M059J (cell line): ENCODE results near the gene TNRC6A. TPM values are rescaled to one million over a fixed set of nuclear protein-coding genes. Genes with fewer than 3 reads are reported as not detected.
"Not testable (repeated sequence)": the region's sequence is repeated elsewhere in the genome, so short reads cannot be mapped to it uniquely, and the experiment has no call there.

Source experiments
- DNase-seq: peaks from one replicate; pipeline ENCODE4 v3.0.0-alpha.2; 2012; ENCODE audit warnings: low read depth
- total RNA-seq: library from RNA; depleted of rRNA; stranded (reverse); fragments of >200 nt; shearing (Covaris generic); gene quantifications from 2 replicates; pipeline ENCODE4 v1.2.3, GENCODE V29; 2014

TNRC6A gene
- total RNA-seq, 1 experiment from 2014 or later, result 21.5 TPM

GRCh38 chr16:24845726-24846547 is 116.5 kb downstream of the TNRC6A start, which contains the start of gene SLC5A11:
Gene SLC5A11, plus strand, starts transcription at chr16:24845963. Its CDS starts 12,681 bp downstream, at chr16:24858644.
- no peak for DNase-seq

GRCh38 chr16:24846548-24847357 is 117.3 kb downstream of the TNRC6A start:
- DNase-seq, result no peak

GRCh38 chr16:24847358-24847664 is 117.9 kb downstream of the TNRC6A start:
- no peak for DNase-seq

GRCh38 chr16:24848065-24848464 is 118.6 kb downstream of the TNRC6A start:
- peak; percentile 89 for DNase-seq

GRCh38 chr16:24849641-24850040 is 120.2 kb downstream of the TNRC6A start:
- no peak for DNase-seq

GRCh38 chr16:24850289-24850938 is 121.0 kb downstream of the TNRC6A start:
- DNase-seq, result peak; percentile 88

GRCh38 chr16:24851700-24852099 is 122.2 kb downstream of the TNRC6A start:
- peak; percentile 88 for DNase-seq

GRCh38 chr16:24852281-24852721 is 122.8 kb downstream of the TNRC6A start:
- peak; percentile 85 for DNase-seq

GRCh38 chr16:24853169-24853824 is 123.8 kb downstream of the TNRC6A start:
- no peak for DNase-seq

- peak; percentile 92 for DNase-seq
These were observed 124.4 kb downstream of the TNRC6A start for GRCh38 chr16:24853830-24854229.

- DNase-seq, result no peak
These were observed 125.2 kb downstream of the TNRC6A start for GRCh38 chr16:24854607-24855171.

GRCh38 chr16:24855678-24856077 is 126.2 kb downstream of the TNRC6A start:
- DNase-seq, result peak; percentile 86

GRCh38 chr16:24856871-24857270 is 127.4 kb downstream of the TNRC6A start:
- not testable (repeated sequence) for DNase-seq

GRCh38 chr16:24858219-24859041 is 129.0 kb downstream of the TNRC6A start:
- DNase-seq, result peak; percentile 65

GRCh38 chr16:24861461-24861860 is 132.0 kb downstream of the TNRC6A start:
- no peak for DNase-seq

- DNase-seq, result no peak
These were observed 134.4 kb downstream of the TNRC6A start for GRCh38 chr16:24863582-24864437.

GRCh38 chr16:24869033-24869432 is 139.6 kb downstream of the TNRC6A start:
- DNase-seq, result no peak

- no peak for DNase-seq
These were observed 142.4 kb downstream of the TNRC6A start for GRCh38 chr16:24871891-24872290.

- DNase-seq, result no peak
These were observed 143.6 kb downstream of the TNRC6A start for GRCh38 chr16:24873028-24873427.

GRCh38 chr16:24875466-24875865 is 146.0 kb downstream of the TNRC6A start:
- DNase-seq, result no peak
